NCI-H1105 treated with DMSO at 0.1 percent for 48 hours (cell line): ENCODE measurements around the gene FBXO47.

Experiments used
- DNase-seq: peaks from one replicate; lab custom pipeline; 2025; lab: John Stamatoyannopoulos, UW

Gene FBXO47

DNA sequence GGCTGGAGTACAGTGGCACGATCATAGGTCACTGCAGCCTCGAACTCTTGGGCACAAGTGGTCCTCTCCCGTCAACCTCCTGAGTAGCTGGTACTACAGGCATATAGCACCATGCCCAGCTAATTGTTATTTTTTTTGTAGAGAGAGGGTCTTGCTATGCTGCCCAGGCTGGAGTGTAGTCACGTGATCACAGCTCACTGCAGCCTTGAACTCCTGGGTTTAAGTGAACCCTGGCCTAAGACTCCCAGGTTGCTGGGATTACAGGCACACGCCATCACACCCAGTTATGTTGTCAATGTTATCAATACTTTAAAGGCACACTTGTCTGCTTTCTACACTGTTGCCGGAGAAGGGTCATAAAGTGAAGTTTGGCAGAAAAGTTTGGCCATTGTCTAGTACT lies 63.8 kb downstream of the FBXO47 start:
- DNase-seq, result no peak

DNA sequence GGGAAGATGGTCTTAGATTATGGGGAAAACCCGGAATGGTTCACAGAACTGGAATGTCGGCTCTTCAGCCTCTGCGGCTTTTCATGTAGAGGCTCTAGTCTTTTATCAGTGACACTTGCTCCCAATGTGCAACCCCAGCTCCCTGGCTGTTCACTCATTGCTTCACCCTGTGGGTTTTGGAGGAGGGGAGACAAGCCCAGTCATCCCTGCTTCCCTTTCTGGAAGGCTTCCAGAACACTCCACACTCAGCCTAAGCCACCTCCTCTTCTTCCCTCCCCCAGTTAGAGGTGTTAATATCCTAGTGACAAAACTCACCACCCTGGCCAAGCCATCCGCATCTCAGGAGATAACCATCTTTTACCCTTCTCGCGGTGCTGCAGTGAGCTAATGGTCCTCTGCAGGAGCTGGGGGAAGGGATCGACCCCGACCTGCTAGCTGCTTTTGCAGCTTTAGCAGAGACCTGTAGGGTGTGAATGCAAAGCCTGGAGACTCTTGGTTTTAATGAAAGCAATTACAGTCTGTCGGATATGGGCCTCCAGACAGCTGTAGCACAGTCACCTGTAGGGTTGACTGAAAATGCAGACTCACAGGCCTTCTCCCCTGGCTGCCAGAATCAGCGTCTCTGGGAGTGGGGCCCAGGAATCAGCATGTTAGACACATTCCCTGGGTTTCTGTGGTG lies 66.1 kb downstream of the FBXO47 start:
- peak; percentile 5 for DNase-seq

DNA sequence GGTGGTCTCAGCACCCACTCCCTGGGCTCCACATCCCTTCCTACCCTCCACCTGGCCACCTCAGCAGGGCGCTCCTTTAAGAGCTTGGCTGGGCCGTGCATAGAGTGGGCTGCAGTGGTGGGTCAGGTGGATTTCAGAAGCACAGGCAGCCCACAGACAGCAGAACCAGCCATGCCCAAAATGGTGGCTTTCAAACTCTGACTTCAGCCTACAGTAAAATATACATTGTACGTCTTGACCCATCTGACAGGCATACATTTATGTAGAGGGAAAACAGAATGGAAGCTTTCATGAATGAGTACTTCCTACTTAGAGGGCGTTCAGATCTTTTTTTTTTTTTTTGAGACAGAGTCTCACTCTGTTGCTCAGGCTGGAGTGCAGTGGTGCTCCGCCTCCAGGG lies 67.8 kb downstream of the FBXO47 start:
- DNase-seq, result no peak

DNA sequence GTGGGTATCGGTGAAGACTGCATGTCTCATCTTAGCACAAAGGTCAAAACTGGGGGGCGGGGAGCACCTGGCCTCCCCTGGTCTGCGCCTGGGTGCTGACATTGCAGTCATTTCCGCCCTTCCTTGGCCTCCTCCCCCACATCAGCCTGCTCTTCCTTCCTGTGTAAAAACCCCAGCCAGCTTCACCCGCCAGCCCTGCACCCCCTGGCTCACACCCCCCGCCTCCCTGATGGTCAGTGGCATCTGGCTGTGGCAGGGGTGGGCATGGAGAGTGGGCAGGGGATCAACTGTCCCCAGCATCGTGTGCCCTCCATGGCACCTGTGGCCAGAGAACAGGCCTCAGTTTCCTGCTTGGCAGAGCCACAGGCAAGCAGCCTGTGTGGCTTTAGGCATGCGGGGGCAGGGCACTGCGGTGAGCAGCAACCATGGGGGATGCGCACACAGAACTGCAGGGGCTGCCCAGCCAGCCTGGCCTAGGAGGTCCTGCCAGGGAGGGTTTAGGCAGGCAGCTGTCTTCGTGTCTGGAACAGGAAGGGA lies 68.3 kb downstream of the FBXO47 start:
- no peak for DNase-seq

DNA sequence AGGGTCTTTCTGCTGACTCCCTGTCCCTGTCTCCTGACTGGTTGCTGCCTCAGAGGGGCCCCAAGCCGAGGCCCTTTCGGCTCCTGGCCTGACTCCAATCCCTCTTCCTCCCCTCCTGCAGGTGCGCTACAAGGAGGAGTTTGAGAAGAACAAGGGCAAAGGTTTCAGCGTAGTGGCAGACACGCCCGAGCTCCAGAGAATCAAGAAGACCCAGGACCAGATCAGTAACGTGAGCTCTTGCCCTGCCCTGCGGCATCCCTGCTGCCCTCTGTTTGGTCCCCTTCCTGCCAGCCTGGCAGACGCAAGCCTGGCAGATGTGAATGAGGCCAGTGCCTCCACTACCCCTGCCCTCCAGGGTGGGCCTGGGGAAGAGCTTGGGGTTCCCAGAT lies 68.9 kb downstream of the FBXO47 start:
- DNase-seq, result no peak

DNA sequence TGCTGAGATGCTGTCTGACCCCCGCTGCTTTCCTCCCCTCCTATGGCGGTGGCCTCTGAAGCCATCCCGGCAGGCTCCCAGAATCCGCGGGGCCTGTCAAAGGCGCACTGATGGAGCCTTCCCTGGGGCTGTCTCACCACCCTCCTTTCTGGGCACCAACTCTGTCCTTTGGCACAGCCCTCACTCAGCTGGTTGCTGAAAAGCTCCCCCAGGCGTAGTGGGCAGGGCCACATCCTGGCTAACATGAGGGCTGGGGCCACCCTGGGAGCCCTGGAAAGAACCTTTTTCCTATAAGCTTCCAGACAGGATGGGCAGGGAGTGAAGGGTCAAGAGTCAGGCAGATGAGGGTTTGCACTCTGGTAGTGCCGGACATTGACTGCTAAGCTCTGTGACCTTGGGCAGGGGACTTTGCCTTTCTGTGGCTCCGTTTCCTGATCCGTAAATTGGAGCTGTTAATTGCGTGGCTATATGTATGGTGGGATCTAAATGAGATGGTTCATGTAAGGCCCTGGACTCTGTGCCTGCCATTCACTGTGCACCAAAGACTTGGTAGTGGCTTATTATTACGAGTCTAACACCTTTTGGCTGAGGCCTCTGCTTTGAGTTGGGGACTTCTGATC lies 69.4 kb downstream of the FBXO47 start:
- DNase-seq, result no peak

DNA sequence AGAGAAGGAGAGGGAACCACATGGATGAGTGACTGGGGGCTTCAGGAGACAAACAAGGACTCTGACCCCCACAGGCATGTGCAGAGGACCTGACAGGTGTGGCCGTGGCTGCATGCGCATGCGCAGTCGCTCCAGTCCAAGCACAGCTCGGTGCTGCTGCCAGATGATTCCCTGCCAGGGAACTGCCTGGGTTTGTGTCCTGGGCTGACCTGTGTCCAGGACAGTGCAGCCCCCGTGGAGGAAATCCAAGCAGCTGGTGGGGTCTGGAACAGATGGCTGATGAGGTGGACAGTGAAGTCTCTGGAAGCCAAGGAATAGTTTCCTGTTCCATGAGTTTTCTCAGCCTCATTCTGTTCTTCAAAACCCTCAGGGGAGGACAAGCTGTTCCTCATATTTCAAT lies 70.0 kb downstream of the FBXO47 start:
- no peak for DNase-seq

DNA sequence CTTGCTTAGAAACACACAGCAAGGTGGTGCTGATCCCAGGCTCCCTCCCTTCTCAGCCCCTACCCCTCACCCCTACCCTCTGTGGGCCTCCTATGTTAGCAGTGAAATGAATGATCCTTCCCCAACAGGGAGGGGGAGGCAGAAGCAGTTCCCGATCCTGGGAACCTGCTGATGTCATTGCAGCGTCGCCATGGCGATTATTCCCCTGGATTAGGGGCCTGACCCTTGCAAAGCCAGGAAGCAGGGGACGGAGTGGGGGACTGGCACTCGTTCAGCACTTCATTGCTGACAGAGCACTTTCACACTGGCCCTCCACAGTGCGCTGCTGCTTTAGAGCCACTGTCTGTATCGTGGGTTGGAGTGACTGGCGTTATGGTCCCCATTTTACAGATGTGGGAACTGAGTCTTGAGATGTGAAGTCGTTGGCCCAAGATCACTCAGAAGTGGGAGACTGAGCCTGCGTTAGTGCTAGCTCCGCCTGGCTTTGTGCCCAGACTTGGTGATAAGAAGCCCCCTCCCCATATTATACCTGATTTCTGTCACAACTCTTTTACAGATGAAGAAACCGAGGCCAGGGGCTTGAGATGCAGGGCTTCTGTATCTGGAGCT lies 70.8 kb downstream of the FBXO47 start:
- no peak for DNase-seq

DNA sequence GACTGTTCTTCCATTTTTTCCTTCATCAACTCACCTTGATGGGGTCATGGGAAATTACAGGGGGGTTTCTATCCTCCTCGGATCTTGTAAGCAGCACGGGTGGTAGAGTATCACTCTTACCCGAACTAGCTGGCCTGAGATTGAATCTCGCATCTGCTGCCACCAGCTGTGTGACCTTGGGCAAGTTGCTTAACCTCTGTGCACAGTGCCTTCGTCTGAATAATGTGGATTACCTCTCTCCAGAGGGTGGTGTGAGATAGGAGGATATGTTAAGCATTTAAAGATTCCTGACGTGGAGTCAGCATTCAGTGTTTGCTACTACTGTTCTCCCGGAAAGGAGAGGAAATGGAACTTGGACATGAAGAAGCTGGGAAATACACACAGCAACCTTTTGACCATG lies 72.9 kb downstream of the FBXO47 start:
- DNase-seq, result no peak

DNA sequence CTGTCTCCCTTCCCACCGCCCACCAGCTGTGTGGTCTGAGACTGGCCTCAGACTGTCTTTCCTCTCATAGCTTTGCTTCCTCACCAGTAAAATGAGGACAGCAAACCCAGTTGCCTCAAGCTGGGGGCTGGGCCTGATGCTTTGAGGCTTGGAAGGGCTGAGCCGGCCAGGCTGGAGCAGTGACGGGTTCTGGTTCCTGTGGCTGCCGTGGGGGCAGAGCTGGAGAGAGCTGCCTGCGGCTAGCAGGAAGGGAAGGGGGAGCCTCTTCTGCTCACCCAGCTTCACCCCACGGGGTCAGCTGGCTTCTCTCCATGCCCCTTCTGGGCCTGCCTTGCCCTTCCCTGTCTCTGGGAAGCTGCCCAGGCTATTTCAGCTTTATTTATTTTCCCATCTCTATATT lies 73.6 kb downstream of the FBXO47 start:
- no peak for DNase-seq

DNA sequence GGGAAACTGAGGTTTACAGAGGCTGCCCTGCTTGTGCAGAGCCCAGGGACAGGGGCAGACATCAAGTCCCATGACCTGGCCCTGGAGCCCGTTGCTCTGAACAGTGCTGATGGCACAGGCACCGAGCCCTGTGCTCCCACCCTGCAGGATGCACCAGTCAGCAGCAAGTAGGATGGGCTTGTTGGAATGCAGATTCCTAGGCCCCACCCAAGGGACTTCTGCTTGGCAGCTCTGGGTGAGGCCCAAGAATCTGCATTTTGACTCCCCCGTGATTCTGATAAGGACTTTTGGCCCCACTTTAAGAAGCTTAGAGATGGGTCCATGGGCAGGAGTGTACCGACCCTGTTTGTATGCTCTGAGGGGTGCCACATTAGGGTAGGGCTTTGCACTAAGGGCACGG lies 74.1 kb downstream of the FBXO47 start:
- DNase-seq, result no peak

DNA sequence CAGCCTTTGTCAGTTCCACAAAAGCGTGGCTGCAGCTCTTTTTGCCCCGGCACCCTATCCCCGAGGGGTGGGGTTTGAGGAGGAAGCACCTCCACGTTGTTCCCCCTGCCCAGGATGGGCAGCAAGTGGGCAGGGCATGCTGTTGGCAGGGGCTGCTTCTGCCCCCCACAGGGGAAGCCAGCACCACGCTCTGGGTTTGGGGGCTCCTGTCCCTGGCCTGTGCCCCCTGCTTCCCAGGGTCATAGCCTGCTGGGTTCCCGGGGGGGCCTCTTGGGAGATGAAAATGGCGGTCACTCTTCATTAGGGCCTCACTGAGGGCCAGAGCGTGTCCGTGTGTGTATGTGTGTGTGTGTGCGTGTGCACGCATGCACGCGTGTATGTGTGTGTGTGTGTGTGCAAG lies 74.6 kb downstream of the FBXO47 start:
- DNase-seq, result no peak

DNA sequence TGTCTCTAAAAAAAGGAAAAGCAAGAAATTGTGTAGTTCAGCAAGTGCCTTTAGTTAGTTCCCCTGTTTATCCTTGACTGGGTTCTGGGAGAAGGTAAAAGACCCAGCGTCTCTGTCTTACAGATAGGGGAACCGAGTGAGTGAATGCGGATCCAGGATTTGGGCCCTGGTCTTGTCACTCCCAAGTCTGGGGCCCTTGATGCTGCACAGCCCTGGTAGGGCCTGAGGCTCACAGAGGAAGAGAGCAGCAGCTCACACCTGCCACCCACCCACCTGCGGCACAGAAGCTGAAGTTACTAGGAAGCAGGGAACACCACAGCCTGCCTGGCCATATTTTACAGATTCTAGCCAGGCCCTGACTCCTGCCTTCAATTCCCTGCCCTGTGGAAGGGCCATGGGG lies 75.1 kb downstream of the FBXO47 start:
- no peak for DNase-seq

DNA sequence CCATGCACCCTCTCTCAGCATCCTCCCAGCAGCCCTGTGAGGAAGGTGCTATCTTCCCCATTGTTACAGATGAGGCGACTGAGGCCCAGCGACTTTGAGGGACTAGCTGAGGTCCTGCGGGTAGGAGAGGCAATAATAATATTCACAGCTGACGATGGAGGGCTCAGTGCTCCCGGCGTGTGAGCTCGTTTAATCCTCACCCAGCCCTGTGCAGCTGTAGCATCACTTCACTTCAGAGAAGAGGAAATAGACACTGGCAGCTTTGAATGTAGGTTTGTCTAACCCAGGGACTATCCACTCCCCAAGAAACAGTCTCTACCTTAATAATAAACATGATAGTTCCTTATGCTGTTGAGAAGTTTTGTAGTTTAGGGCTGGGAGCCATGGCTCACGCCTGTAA lies 75.8 kb downstream of the FBXO47 start:
- no peak for DNase-seq

DNA sequence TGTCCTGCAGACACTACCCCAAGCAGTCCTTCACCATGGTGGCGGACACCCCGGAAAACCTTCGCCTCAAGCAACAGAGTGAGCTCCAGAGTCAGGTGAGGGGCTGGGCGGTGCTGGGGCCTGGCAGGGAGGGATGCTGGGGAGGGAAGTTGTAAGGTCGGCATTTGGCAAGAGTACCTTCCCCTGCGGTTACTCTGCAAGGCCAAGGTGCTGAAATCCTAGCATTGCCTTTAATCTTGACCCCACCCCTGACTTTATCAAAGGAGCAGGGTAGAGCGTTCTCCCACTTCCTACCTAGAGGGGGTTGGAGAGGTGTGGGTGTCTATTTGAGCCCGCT lies 76.8 kb downstream of the FBXO47 start:
- DNase-seq, result no peak

DNA sequence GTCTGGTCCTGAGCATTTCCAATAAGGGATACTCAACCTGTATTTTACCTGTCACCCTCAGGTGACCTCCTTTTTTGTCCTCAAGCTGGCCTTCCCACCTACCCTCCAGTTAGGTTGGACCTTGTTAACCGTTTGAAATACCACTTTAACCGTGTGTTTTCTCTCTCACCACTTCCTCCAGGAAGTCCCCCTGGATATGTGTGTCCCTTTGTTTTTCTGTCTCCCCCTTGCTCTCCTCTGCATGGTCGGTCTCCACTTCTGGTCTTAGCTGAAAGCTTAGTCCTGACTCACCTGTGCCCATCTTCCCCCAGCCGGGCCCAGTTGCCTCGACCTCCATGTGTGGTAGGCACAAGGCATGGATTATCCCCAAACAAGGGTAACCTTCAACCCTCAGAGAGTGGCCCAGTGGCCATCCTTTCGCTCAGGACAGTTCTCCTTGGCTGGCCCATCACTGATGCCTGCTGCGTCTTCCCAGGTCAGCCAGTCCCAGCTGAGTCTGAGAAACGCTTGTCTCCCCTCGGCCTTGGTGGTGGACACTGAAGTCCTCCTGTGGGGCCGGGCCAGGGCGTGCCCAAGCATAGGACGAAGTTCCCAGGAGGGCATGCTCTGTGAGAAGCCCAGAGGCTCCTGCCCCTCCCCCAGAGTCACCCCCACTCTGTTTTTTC lies 77.3 kb downstream of the FBXO47 start:
- no peak for DNase-seq

DNA sequence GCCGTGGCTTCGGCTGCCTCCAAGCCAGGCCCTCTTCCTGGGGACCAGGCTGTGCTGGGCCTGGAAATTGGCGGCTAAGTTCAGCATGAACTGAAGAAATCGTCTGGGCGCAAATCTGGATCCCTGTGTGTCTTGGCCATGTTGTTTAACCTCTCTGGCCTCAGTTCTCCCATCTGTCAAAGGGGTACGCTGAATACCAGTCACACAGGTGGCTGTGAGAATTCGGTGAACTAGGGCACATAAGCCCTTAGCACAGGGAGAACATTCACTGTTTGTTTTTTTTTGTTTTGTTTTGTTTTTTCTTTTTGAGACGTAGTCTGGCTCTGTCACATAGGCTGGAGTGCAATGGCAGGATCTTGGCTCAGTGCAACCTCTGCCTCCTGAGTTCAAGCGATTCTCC lies 78.4 kb downstream of the FBXO47 start:
- DNase-seq, result no peak

DNA sequence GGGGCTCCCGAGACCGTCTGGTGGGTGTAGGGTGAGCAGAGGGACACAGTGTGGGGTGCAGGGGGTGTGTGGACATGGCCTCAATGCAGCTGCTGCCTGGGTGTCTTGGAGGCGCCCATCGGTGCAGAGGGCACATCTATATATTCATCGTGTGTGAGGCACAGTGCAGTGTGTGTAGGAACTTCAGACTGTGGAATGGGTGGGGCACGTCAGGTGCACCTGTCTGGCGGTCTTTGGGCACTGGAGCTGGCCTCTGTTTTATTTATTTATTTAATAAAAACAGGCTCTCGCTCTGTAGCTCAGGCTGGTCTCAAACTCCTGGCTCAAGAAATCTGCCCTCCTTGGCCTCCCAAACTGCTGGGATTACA lies 80.6 kb downstream of the FBXO47 start:
- no peak for DNase-seq
